Measurements from ENCODE around the gene CD79A.

The CD79A gene

DNA sequence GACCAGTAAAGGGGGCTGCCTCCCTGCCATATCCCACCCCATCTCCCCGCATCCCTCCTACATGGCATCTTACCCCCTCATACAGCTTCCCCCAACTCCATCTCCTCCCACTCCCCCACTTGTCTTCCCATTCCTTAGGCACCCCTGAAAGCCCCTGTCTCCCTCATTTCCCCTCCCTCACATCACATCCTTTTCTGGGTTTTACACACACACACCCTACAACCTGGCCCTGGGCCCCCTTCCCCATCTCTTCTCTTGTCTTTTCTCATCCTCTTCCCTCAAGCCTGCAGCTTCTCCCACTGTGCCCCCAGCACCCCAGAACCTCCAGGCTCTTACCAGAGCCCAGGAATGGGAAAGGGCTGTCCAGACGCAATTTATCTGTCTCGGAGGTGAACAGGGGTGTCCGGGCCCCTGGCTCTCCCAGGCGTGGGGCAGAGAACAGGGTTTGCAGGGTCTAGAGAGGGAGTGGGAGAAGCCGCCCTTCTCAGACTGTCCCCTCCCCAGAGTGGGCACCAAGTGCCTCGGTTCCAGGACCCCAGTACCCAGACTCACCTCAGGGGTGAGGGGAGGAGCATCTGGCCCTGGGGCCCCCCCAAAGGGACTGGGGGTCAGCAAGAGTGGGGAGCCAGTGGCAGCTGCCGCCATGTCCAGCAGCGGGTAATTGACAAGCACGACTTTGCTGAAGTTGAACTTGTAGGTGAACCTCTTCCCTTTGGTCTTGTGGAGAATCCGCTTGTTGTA, 31.8 kb downstream of the CD79A start:
- TF ChIP-seq CTCF (IDR thresholded peaks at IDR 0.05) (no peak), ZFX (IDR thresholded peaks at IDR 0.05; ENCODE audit: borderline replicate concordance) (no peak)
- no peak overlapping the region for H3K27ac ChIP-seq

DNA sequence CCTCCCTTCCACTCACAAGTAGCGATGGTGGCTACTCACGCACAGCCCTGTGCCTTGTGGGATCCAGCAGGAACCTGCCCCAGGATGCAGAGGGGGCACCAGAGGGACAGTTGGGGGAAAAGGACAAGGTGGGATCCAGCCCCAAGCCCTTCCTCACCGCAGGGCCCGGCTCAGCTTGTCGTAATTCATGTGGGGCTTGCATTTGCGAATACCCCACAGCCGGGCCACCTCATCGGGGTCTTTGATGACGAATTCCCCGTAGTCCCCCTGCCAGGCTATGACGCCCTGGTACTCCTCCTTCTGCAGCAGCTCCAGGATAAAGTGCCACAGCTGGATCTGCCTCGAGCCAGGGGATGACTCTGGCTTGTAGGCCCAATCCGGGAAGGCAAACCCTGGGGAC, 32.6 kb downstream of the CD79A start:
- H3K27ac ChIP-seq = no peak overlapping the region
- TF ChIP-seq ZFX (IDR thresholded peaks at IDR 0.05; ENCODE audit: borderline replicate concordance) = no peak

DNA sequence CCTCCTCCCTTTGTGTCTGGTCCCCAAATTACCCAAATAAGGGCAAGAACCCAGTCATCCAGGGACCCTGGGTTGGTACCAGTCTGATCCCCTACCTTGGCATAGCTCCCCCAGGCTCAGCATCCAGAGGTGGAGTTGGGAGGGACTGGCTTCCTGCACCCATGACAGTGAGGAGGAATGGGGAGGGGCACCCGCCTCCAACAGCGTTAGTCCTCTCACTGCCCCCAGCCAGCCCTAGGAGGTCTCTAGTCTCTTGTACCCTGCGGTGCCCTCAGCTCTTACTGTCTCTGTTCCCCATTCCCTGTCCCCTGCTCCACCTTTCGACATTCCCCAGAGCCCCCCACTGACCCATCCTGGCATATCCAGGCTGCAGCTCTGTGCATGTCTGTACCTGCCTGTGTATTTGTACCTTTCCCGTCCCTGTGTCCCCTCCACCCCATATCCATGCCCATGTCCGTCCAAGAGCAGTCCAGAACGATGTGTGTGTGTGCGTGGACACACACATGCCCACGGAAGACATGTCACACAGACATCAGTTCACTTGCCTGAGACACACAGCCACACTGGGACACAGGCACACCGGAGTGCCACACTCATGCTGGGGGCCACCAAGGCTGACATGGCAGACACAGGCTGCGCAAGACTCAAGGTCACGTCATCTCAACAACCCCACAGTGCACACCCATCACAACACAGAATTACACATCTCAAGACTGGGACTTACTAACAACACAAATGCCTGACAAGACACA, 33.3 kb downstream of the CD79A start:
- no peak for TF ChIP-seq ZFX (IDR thresholded peaks at IDR 0.05; ENCODE audit: borderline replicate concordance)
- no peak for TF ChIP-seq CTCF (IDR thresholded peaks at IDR 0.05)
- H3K27ac ChIP-seq = no peak overlapping the region

DNA sequence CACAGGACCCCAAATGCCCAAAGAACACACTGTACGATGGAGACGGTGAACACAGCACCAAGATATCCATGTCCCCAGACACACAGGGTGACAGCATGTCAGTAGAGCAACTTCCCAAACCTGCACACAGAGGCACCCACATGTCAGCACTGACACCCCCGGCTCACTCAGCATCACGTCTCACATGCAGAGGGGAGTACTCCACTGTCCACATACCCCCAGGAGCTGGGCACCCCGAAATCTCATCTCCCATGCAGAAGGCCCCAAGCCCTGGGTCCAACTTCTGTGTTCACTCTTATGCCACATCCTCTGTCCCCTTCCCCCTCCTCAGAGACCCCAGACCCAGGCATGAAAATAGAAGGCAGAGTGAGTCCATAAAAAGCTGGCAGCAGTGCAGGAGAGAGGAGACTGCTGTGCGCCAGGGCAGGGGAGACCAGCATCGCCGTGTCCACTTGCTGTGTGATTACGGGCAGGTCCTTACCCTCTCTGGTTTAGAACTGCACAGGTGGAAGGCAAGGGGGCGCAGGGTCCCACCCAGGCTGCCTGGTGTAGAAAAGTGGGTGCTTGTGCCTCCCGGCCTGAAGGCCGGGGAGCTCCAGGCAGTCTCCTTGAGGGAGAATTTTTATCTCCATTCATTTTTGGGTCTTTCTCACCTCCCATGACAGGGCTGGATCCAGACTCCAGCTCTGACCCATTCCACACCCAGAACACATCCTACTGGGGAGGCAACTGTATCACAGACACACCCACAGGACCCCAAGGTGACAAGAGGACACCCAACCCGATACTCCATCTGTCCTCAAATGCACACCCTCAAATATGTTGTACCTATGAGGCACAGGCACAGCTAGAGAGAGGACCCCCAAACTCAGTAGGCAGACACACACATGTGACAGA, 34.2 kb downstream of the CD79A start:
- TF ChIP-seq CTCF (IDR thresholded peaks at IDR 0.05) (no peak), ZFX (IDR thresholded peaks at IDR 0.05; ENCODE audit: borderline replicate concordance) (no peak)
- H3K27ac ChIP-seq = no peak overlapping the region

- no peak for TF ChIP-seq ZFX (IDR thresholded peaks at IDR 0.05; ENCODE audit: borderline replicate concordance)
- no peak for TF ChIP-seq CTCF (IDR thresholded peaks at IDR 0.05)
- H3K27ac ChIP-seq = no peak overlapping the region
Observed at GRCh38 chr19:41911889-41912731, 35.0 kb downstream of the CD79A start.

DNA sequence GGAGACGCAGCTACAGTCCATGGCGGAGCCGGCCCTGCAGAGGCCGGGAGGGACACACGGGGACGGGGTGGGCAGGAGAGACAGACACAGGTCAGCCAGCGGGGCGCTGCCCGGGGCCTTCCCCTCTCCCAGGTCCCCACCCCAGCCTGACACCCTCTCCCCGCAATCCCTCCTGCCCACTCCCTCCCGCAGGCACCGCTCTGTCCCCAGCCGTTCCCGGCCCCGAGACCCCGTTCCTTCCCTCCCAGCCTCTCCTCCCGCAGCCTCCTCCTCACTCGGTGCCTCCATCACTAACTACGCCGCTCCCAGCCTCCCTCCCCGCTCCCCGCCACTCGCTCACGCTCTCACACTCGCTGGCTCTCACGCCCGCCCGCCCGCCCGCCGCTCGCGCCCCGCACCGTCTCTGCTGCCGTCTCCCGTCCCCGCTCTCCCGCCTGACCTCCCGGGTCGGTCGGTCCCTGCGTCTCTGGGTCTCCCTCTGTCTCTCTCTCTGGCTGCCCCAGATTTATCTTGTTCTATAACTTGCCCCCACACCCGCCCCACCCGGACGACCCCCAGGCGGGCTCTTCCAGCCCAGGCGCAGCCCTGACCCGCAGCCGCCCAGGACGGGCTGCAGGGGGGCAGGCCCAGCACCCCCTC, 35.9 kb downstream of the CD79A start:
- no peak overlapping the region for H3K27ac ChIP-seq
- TF ChIP-seq CTCF (IDR thresholded peaks at IDR 0.05) (no peak), ZFX (IDR thresholded peaks at IDR 0.05; ENCODE audit: borderline replicate concordance) (no peak)
